ENCODE results near the gene CMSS1.
A peak's percentile ranks its signal among the peaks of the same experiment; 100 is the strongest.
"Not testable (repeated sequence)": the region's sequence is repeated elsewhere in the genome, so short reads cannot be mapped to it uniquely, and the experiment has no call there.

CMSS1 gene

DNA sequence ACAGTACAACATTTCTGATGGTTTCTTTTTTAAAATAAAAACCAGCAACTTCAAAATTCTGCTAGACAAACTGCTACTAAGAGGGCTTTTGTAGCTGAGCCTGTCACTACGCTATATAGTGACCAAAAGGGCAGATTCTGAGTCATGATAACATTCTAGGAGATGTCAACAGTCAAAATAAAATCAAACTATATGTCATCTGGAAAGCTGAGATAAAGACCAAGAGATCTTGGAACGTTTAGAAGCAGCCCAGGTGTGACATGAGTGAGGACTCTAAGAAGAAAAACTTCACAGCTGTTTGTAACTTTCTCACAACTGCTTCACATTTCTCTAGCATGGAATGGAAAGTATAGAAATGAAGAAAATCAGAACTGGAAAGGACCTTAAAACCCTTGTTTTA is 212.0 kb downstream of the CMSS1 start:
- peak in 1 of 5 donors; percentile 10 for DNase-seq

- DNase-seq, result no peak
Observed at GRCh38 chr3:100030346-100030745, 212.7 kb downstream of the CMSS1 start.

DNA sequence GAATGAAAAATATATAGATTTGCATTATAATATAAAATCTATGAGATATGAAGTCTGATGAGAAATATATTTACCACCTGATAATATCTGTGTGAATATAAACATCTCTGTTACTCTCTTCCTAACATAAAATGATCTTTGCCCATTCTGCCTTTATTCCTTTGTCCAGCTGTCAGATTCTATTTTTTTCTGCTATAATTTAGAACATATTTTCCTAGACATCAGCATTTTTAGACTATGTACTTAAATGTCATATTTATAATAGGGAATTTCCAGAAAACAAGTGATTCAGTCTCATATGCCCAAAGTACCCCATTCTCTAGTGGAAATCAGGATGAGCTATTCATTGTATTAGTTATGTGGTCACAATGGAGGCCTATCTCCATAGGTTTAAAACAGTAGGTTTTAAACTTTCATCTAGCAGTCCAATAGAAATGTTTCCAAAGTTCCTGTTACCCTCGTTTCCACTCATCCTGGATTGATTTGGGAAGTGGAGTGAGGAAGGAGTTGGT is 213.3 kb downstream of the CMSS1 start:
- DNase-seq, result no peak

DNA sequence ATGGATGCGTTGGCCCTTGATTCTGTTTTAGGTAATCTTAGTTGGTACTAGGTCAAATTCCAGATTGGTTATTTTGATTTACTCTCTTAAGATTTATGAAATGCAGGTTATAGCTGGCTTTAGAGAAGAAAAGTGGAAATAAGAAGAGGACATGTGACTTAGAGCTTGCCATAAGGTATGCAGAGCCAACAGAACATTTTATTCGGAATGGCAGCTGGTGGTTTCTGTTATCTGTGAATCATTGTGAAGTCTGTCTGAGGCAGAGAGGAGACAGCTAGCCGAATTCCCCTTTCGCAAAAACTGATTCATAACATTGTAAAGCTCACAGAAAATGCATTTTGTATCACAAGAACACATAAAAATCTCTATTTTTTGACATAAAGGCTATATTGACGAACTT is 214.6 kb downstream of the CMSS1 start:
- DNase-seq, result no peak

GRCh38 chr3:100033184-100033583 is 215.5 kb downstream of the CMSS1 start:
- no peak for DNase-seq

DNA sequence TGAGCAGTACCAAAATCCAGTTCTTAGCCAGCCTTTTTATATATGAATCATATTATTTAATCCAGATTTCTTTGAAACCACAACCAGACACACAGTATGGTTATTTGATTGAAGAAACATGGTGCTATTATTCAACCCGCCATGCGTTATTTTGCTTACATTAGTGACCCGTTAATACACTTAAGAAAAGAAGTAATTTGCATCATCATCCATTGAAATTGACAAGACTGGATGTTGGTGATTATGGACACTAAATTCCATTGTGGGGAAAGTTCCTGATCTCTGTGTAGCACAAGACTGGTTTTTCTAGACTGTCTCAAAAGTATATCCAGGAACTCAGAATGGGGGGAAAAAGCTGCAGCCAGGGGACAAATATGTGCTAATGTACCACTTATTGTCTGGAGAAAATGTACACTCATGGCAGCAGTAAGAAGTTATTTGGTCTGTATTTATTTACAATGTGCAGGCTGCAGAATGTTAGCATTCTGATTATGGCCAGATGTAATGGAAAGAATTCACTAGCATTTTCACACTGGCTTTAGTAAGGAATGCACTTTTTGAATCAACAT is 216.3 kb downstream of the CMSS1 start:
- no peak for DNase-seq

DNA sequence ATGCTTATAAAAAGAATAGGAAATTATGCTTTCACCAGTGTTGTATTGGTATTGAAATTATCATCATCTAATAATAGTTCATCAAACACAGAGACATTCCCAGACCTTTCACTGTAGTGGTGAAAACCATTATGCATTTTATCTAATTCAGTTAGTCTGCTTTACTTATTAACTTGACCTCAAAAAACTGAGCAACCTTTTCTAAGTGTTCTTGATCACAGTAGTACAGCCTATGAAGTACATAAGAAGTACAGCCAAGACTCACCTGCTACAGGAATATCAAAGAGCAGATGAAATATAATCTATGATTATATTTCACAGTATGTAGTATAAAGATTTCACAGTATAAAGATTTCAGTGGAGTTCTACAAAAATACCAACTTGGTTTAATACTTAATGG is 221.4 kb downstream of the CMSS1 start:
- DNase-seq, result no peak

- no peak for DNase-seq
Observed at GRCh38 chr3:100040451-100041225, 223.0 kb downstream of the CMSS1 start.

- no peak for DNase-seq
Observed at GRCh38 chr3:100041328-100041749, 223.7 kb downstream of the CMSS1 start.

GRCh38 chr3:100042166-100042981 is 224.7 kb downstream of the CMSS1 start:
- DNase-seq, result no peak

- DNase-seq, result no peak
Observed at GRCh38 chr3:100043271-100043670, 225.6 kb downstream of the CMSS1 start.

GRCh38 chr3:100044369-100044768 is 226.7 kb downstream of the CMSS1 start:
- no peak for DNase-seq

DNA sequence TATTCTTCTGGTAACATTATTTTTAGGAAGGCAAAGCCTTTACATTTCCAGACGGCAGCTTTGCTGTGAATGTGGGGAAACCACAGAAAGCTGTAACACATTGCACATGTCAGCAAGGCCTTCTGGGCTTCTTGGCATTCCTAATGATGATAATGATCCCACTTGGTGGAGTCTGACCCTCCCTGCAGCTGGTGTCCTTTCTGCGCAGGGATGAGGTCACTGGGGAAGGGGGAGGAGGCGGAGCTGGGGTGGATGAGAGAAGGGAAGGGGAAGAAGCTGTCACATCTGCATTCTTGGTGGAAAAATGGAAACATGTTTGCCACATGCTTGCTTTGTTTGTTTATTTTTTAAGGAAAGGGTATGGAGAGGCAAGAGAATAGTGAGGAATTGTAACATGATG is 228.0 kb downstream of the CMSS1 start:
- DNase-seq, result no peak

GRCh38 chr3:100046986-100047385 is 229.3 kb downstream of the CMSS1 start:
- DNase-seq, result no peak

GRCh38 chr3:100047455-100048141 is 229.9 kb downstream of the CMSS1 start:
- peak in 1 of 5 donors; percentile 28 for DNase-seq

DNA sequence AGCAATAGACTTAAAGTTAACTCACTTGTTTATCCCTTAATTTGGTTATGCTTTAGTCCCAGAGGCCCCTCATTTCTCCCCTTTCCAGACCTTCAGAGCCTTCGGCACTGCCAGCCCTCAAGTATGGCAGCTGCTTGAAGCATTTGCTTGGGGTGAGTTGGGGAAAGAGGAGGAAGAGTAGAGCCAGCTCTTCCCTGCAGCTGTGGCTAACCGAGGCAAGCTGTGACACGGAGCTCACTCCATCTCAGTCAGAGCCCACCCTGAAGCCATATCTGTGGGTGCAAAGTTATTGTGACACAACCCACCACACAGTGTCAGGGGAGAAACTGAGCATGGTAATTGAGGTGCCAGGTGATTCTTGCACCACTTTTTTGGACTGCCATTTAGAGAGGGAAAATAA is 230.6 kb downstream of the CMSS1 start:
- DNase-seq, result no peak

DNA sequence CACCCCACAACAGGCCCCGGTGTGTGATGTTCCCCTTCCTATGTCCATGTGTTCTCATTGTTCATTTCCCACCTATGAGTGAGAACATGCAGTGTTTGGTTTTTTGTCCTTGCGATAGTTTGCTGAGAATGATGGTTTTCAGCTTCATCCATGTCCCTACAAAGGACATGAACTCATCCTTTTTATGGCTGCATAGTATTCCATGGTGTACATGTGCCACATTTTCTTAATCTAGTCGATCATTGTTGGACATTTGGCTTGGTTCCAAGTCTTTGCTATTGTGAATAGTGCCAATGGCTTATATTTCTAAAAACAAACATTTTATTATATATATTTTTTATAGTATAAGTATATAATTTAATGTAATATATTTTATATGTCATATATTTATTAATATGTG is 233.9 kb downstream of the CMSS1 start:
- DNase-seq, result not testable (repeated sequence)

GRCh38 chr3:100053951-100054620 is 236.4 kb downstream of the CMSS1 start:
- DNase-seq, result no peak

GRCh38 chr3:100057716-100058575 is 240.3 kb downstream of the CMSS1 start:
- no peak for DNase-seq

- no peak for DNase-seq
Observed at GRCh38 chr3:100059472-100059871, 241.8 kb downstream of the CMSS1 start.
